GM10266 (cell line): ENCODE results near the gene TMEM80.
"Not testable (repeated sequence)": the region's sequence is repeated elsewhere in the genome, so short reads cannot be mapped to it uniquely, and the experiment has no call there.

ENCODE experiments used
- DNase-seq: peaks from one replicate; pipeline ENCODE4 v3.0.0; 2012; ENCODE audit errors: extremely low spot score
- CTCF ChIP-seq: IDR thresholded peaks from 2 replicates; pipeline ENCODE4 v1.5.1; 2012; ENCODE audit warnings: mild to moderate bottlenecking, low read depth; ENCODE audit not compliant: control insufficient read depth, insufficient read depth; ENCODE audit errors: missing control alignments

The TMEM80 gene

GRCh38 chr11:729492-730074, 34.0 kb downstream of the TMEM80 start:
- TF ChIP-seq CTCF: no peak
- no peak for DNase-seq

- DNase-seq: no peak
- TF ChIP-seq CTCF: no peak
Measured at GRCh38 chr11:733072-733471, 37.5 kb downstream of the TMEM80 start.

GRCh38 chr11:734541-734940, 38.9 kb downstream of the TMEM80 start:
- DNase-seq: not testable (repeated sequence)

GRCh38 chr11:737366-737765, 41.8 kb downstream of the TMEM80 start:
- no peak for DNase-seq
- TF ChIP-seq CTCF: no peak

- DNase-seq: not testable (repeated sequence)
Measured at GRCh38 chr11:737899-738298, 42.3 kb downstream of the TMEM80 start.

- TF ChIP-seq CTCF: no peak
- no peak for DNase-seq
Measured at GRCh38 chr11:742156-742546, 46.5 kb downstream of the TMEM80 start.

- no peak for TF ChIP-seq CTCF
- no peak for DNase-seq
Measured at GRCh38 chr11:742571-743201, 47.1 kb downstream of the TMEM80 start.

- TF ChIP-seq CTCF: no peak
- DNase-seq: no peak
Measured at GRCh38 chr11:745428-745827, 49.8 kb downstream of the TMEM80 start.
